ENCODE data around the gene FTCD. TPM values are rescaled to one million over a fixed set of nuclear protein-coding genes. Genes with fewer than 3 reads are reported as not detected.

The FTCD gene
- total RNA-seq, 6 experiments from 2014 or later: 141 to 668 (median 417) TPM

DNA sequence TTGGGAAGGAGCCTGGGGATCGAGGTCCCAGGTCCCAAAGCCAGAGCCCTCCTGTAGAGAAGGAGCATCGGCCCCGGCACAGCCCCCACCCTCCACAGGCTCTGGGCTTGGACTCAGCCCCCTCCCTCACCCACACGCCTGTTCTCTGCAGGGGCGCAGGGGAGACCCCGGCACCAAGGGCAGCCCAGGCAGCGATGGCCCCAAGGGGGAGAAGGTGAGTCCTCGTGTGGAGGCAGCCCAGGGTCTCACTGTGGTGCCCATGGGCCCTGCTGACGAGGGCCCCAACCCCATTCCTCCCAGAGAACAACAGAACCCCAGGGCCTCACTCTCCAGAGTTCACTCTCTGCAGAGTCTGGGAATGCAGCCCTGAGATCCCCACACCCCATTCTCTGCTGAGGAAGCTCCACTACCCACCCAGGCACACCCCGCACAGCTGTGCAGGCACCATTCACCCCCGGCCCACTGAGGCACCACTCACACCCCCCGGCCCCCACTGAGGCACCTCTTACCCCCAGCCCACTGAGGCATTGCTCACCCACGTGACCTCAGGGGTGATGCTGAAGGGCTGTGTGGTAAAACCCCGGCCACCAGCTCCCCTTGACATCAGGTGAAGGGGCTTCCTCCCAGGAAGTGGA, 35.6 kb downstream of the FTCD start:
- Histone ChIP-seq H3K4me1 (no peaks in the 10 kb centered on the region), H3K27ac (no peak overlapping the region), H3K27me3 (no peaks in the 10 kb centered on the region), H3K36me3 (no peaks in the 10 kb centered on the region), H3K4me3 (no peak overlapping the region), H3K9me3 (no peaks in the 10 kb centered on the region)
- TF ChIP-seq, protein P1, sequence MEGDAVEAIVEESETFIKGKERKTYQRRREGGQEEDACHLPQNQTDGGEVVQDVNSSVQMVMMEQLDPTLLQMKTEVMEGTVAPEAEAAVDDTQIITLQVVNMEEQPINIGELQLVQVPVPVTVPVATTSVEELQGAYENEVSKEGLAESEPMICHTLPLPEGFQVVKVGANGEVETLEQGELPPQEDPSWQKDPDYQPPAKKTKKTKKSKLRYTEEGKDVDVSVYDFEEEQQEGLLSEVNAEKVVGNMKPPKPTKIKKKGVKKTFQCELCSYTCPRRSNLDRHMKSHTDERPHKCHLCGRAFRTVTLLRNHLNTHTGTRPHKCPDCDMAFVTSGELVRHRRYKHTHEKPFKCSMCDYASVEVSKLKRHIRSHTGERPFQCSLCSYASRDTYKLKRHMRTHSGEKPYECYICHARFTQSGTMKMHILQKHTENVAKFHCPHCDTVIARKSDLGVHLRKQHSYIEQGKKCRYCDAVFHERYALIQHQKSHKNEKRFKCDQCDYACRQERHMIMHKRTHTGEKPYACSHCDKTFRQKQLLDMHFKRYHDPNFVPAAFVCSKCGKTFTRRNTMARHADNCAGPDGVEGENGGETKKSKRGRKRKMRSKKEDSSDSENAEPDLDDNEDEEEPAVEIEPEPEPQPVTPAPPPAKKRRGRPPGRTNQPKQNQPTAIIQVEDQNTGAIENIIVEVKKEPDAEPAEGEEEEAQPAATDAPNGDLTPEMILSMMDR (IDR thresholded peaks at IDR 0.05): no peak
- no peak for TF ChIP-seq POLR2A (IDR thresholded peaks at IDR 0.05)
- 82% methylated on average over 2 of the region's 14 CpGs for WGBS (ENCODE audit: insufficient coverage, low coverage, low lambda C conversion rate, missing lambda C conversion rate)
- DNase-seq (peak in 2 of 3 donors; percentile 19 to 56), ATAC-seq (no peak)
- intact Hi-C loops (cut with DNase I): no loop called here

DNA sequence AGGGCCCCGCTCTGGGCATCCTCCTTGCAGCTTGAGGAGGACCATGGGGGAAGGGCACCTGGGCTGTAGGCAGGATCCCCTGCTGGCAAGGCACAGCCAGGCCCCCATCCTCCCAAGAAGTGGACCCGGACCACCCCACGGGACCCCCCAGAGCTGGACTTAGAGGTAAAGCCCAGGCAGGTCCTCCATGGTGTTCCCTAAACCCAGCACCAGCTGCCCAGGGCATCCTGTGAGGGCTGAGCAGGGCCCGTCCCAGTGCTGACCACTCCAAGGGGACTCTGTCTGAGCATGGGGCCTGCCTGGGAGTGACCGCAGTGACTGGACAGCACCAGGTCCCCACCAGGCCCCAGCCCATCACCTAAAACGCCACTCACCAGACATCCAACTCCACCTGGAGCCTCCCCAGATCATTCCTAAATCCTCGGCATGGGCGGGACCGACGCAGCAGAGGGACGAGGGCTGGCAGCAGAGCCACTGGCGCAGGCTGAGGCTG, 36.2 kb downstream of the FTCD start:
- Histone ChIP-seq H3K27me3 (no peaks in the 10 kb centered on the region), H3K36me3 (no peaks in the 10 kb centered on the region), H3K4me1 (no peaks in the 10 kb centered on the region), H3K27ac (no peak overlapping the region), H3K9me3 (no peaks in the 10 kb centered on the region), H3K4me3 (no peak overlapping the region)
- DNase-seq (peak; percentile 18 to 53 (median 46)), ATAC-seq (no peak)
- TF ChIP-seq POLR2A (IDR thresholded peaks at IDR 0.05): no peak
- TF ChIP-seq, protein P1 (IDR thresholded peaks at IDR 0.05): no peak
- intact Hi-C loops (cut with DNase I): no loop called here
- WGBS (ENCODE audit: insufficient coverage, low coverage, low lambda C conversion rate, missing lambda C conversion rate): no CpG with 5 or more reads among the region's 12 CpGs

DNA sequence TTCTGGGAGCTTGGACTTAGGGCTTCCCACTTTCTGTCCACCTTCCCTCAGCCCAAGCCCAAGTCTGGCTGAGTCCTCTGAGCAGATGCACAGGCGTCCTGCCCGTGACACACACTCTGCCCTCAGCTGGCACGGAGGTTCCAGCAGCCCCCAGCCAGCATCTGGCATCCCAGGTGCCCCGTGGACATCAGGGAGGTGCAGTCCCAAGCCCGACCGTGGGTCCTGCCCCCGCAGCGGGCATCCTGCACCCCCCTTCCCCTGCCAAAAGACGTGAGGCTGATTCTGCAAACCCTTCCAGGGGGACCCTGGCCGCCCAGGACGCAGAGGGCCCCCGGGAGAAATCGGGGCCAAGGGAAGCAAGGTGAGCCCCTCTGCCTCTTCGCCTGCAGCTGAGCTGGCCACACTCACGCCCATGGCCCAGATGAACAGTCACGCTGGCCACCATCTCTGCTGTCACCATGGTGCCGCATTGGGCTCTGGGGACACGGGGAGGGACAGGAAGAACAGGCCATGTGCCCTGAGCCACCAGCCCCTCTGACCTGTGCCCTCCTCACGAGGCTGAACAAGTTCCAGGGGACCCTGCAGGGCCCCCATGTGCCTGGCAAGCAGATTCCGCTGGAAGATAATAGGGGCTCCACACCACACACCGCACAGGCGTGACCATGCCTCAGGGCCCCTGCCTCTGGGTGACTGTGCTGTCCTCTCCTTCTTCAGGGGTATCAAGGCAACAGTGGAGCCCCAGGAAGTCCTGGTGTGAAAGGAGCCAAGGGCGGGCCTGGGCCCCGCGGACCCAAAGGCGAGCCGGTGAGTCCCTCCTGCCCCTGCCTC, 36.8 kb downstream of the FTCD start:
- intact Hi-C loops (cut with DNase I): no loop called here
- no peaks in the 10 kb centered on the region for H3K27me3 ChIP-seq
- no peaks in the 10 kb centered on the region for H3K4me1 ChIP-seq
- H3K9me3 ChIP-seq: no peaks in the 10 kb centered on the region
- no peak for TF ChIP-seq POLR2A (IDR thresholded peaks at IDR 0.05)
- TF ChIP-seq, protein P1 (IDR thresholded peaks at IDR 0.05): no peak
- no peaks in the 10 kb centered on the region for H3K36me3 ChIP-seq
- ATAC-seq (no peak), DNase-seq (peak; percentile 15 to 58 (median 42))
- no peak overlapping the region for H3K27ac ChIP-seq
- 60% methylated on average over 1 of the region's 27 CpGs for WGBS (ENCODE audit: insufficient coverage, low coverage, low lambda C conversion rate, missing lambda C conversion rate)
- H3K4me3 ChIP-seq: no peak overlapping the region

DNA sequence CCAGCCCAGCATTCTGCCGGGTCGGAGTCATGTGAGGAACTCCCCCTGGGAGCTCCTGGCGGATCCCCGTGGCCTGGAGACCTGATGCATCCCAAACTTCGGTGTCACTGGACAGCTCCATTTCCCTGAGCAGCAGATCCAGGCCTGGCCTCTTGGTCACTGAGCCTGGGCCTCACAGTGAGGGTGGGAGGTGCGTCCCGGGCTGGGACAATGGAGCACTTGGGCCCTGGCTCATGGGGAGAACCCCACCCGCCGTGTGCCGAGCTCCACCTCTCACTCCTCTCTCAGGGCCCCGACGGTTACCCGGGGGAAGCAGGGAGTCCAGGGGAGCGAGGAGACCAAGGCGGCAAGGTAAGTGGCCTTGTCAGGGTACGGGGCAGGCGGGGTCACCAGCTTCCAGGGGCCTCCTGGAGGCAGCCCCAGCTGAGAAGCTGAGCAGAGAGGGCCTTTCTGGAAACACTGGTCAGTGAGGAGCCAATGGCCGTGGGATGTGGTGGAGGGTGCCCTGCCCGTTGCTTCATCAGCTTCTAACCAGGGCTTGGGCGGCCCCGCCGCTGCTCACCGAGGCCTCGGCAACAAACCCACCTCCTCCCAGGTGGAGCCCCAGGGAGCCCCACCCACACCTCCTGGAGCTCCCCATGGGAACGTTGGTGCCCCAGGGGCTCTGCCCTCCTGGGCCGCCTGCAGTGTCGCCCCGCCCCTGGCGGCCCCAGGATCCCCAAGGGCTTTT, 37.6 kb downstream of the FTCD start:
- intact Hi-C loops (cut with DNase I): no loop called here
- DNase-seq (peak; percentile 19 to 57 (median 44)), ATAC-seq (no peak)
- Histone ChIP-seq H3K4me3 (no peak overlapping the region), H3K27me3 (no peaks in the 10 kb centered on the region), H3K36me3 (no peaks in the 10 kb centered on the region), H3K9me3 (no peaks in the 10 kb centered on the region), H3K4me1 (no peaks in the 10 kb centered on the region), H3K27ac (no peak overlapping the region)
- TF ChIP-seq POLR2A (IDR thresholded peaks at IDR 0.05): no peak
- TF ChIP-seq, protein P1 (IDR thresholded peaks at IDR 0.05): no peak
- WGBS (ENCODE audit: insufficient coverage, low coverage, low lambda C conversion rate, missing lambda C conversion rate): 45% methylated on average over 4 of the region's 29 CpGs

Data from right lobe of liver (tissue), 6 donors.